ENCODE measurements around the gene CPNE2.
A peak's percentile ranks its signal among the peaks of the same experiment; 100 is the strongest.

CPNE2 gene

DNA sequence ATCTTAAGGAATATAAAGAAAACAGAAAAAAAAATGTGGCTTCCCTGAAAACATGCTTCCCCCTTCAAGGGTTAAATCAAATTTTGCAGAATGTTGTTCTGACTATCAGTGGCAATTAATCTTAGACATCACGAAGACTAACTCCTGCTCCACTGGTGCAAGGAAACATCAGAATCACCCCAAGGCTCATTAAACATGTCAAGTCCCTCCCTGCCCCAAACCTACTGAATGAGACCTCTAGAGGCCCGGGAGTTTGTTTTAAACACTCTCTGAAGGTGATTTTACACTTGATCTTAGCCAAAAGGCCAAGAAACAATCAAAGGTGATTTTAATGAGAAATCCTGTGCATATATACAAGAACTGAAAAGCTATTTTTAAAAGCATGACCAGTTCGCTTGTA is 75.2 kb downstream of the CPNE2 start:
- Histone ChIP-seq H3K4me3 (ENCODE audit: low read depth in 1 of 2, low read length in 2 of 2) (no peak overlapping the region), H3K9ac (ENCODE audit: low read depth, low read length) (no peak overlapping the region), H3K36me3 (ENCODE audit: insufficient read depth, low read length) (peaks cover 90% of the 10 kb centered on the region), H3K4me2 (ENCODE audit: insufficient read depth, low read length) (no peak overlapping the region), H2AFZ (ENCODE audit: low read depth, low read length) (no peak overlapping the region), H3K27me3 (ENCODE audit: insufficient read depth, low read length, poor library complexity) (no peaks in the 10 kb centered on the region), H4K20me1 (ENCODE audit: insufficient read depth, low read length) (peaks cover 5% of the 10 kb centered on the region; the same call in 1 of the 2 replicates), H3K27ac (ENCODE audit: low read length) (no peak overlapping the region), H3K4me1 (ENCODE audit: insufficient read depth, low read length) (no peaks in the 10 kb centered on the region), H3K9me3 (ENCODE audit: insufficient read depth, low read length, severe bottlenecking) (no peaks in the 10 kb centered on the region), H3K79me2 (ENCODE audit: insufficient read depth, low read length) (no peaks in the 10 kb centered on the region)
- DNase-seq (no peak), ATAC-seq (ENCODE audit: insufficient read depth, low read depth) (no peak)
- TF ChIP-seq, protein P1, sequence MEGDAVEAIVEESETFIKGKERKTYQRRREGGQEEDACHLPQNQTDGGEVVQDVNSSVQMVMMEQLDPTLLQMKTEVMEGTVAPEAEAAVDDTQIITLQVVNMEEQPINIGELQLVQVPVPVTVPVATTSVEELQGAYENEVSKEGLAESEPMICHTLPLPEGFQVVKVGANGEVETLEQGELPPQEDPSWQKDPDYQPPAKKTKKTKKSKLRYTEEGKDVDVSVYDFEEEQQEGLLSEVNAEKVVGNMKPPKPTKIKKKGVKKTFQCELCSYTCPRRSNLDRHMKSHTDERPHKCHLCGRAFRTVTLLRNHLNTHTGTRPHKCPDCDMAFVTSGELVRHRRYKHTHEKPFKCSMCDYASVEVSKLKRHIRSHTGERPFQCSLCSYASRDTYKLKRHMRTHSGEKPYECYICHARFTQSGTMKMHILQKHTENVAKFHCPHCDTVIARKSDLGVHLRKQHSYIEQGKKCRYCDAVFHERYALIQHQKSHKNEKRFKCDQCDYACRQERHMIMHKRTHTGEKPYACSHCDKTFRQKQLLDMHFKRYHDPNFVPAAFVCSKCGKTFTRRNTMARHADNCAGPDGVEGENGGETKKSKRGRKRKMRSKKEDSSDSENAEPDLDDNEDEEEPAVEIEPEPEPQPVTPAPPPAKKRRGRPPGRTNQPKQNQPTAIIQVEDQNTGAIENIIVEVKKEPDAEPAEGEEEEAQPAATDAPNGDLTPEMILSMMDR (IDR thresholded peaks at IDR 0.05; ENCODE audit: borderline replicate concordance, extremely low read depth, low read length, poor library complexity, severe bottlenecking), result no peak
- TF ChIP-seq EZH2 (IDR thresholded peaks at IDR 0.05; ENCODE audit: borderline replicate concordance, low read depth, low read length, severe bottlenecking), result no peak

- TF ChIP-seq EZH2 (IDR thresholded peaks at IDR 0.05; ENCODE audit: borderline replicate concordance, low read depth, low read length, severe bottlenecking), result no peak
- TF ChIP-seq, protein P1 (IDR thresholded peaks at IDR 0.05; ENCODE audit: borderline replicate concordance, extremely low read depth, low read length, poor library complexity, severe bottlenecking), result peak; percentile 67
Measured at GRCh38 chr16:57167953-57168352, 75.6 kb downstream of the CPNE2 start.

DNA sequence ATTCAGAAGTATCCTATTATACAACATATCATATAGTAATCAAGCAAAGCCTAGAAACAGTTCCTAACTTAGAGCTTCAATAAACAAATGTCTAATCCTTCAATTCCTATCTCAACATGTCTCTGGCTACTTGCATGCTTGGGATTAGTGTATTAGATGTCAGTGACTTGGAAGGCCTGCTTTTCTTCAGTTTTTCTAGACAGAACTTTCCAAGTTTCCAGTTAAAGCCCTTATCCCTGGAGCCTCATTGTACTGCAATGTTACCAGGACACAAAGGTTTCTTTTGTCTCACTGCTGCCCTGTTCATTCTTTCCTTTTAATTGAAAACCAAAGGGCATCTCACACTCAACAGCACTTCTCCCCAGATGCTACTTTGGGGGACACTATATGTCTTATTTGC is 76.9 kb downstream of the CPNE2 start:
- H3K36me3 ChIP-seq (ENCODE audit: insufficient read depth, low read length), result peaks cover 88% of the 10 kb centered on the region
- H3K27me3 ChIP-seq (ENCODE audit: insufficient read depth, low read length, poor library complexity), result no peaks in the 10 kb centered on the region
- no peaks in the 10 kb centered on the region for H3K9me3 ChIP-seq (ENCODE audit: insufficient read depth, low read length, severe bottlenecking)
- H3K4me2 ChIP-seq (ENCODE audit: insufficient read depth, low read length), result no peak overlapping the region
- ATAC-seq (ENCODE audit: insufficient read depth, low read depth) (no peak), DNase-seq (no peak)
- H3K4me1 ChIP-seq (ENCODE audit: insufficient read depth, low read length), result no peaks in the 10 kb centered on the region
- no peak overlapping the region for H3K9ac ChIP-seq (ENCODE audit: low read depth, low read length)
- H3K4me3 ChIP-seq (ENCODE audit: low read depth in 1 of 2, low read length in 2 of 2), result no peak overlapping the region
- TF ChIP-seq EZH2 (IDR thresholded peaks at IDR 0.05; ENCODE audit: borderline replicate concordance, low read depth, low read length, severe bottlenecking), result no peak
- TF ChIP-seq, protein P1 (IDR thresholded peaks at IDR 0.05; ENCODE audit: borderline replicate concordance, extremely low read depth, low read length, poor library complexity, severe bottlenecking), result no peak
- no peak overlapping the region for H2AFZ ChIP-seq (ENCODE audit: low read depth, low read length)
- H3K79me2 ChIP-seq (ENCODE audit: insufficient read depth, low read length), result no peaks in the 10 kb centered on the region
- H4K20me1 ChIP-seq (ENCODE audit: insufficient read depth, low read length), result peaks cover 8% of the 10 kb centered on the region; the same call in 1 of the 2 replicates
- no peak overlapping the region for H3K27ac ChIP-seq (ENCODE audit: low read length)

More at GRCh38 chr16:57167953-57168352, 75.6 kb downstream of the CPNE2 start:
- Histone ChIP-seq H3K4me2 (ENCODE audit: insufficient read depth, low read length) (no peak overlapping the region), H4K20me1 (ENCODE audit: insufficient read depth, low read length) (peaks cover 6% of the 10 kb centered on the region; the same call in 1 of the 2 replicates), H3K27me3 (ENCODE audit: insufficient read depth, low read length, poor library complexity) (no peaks in the 10 kb centered on the region), H3K9ac (ENCODE audit: low read depth, low read length) (no peak overlapping the region), H3K27ac (ENCODE audit: low read length) (no peak overlapping the region), H2AFZ (ENCODE audit: low read depth, low read length) (no peak overlapping the region), H3K79me2 (ENCODE audit: insufficient read depth, low read length) (no peaks in the 10 kb centered on the region), H3K4me3 (ENCODE audit: low read depth in 1 of 2, low read length in 2 of 2) (no peak overlapping the region), H3K36me3 (ENCODE audit: insufficient read depth, low read length) (peaks cover 90% of the 10 kb centered on the region), H3K4me1 (ENCODE audit: insufficient read depth, low read length) (no peaks in the 10 kb centered on the region), H3K9me3 (ENCODE audit: insufficient read depth, low read length, severe bottlenecking) (no peaks in the 10 kb centered on the region)
- ATAC-seq (ENCODE audit: insufficient read depth, low read depth), result peak; percentile 68
- no peak for DNase-seq

Measured in DND-41 (cell line).